Choroid plexus epithelial cell (primary cell): Measurements from ENCODE around the gene RSL1D1.
"Not testable (repeated sequence)": the region's sequence is repeated elsewhere in the genome, so short reads cannot be mapped to it uniquely, and the experiment has no call there.

Experiments
- DNase-seq: peaks from one replicate; pipeline ENCODE4 v3.0.0-alpha.2; 2010; ENCODE audit warnings: low read depth
- H3K4me3 ChIP-seq: 2 replicates; pipeline ENCODE4 v1.5.1; 2011; ENCODE audit warnings: low read depth, mild to moderate bottlenecking, control low read depth, low read length, moderate library complexity
- CTCF ChIP-seq: conservative IDR thresholded peaks from 2 replicates; pipeline ENCODE4 v1.5.1; 2011; ENCODE audit warnings: low read depth, mild to moderate bottlenecking, control low read depth, inconsistent platforms, low read length, moderate library complexity

Gene RSL1D1

GRCh38 chr16:11794447-11794846 is 56.9 kb downstream of the RSL1D1 start:
- no peak overlapping the region for H3K4me3 ChIP-seq
- no peak for TF ChIP-seq CTCF
- DNase-seq, result no peak

GRCh38 chr16:11793840-11794239 is 57.5 kb downstream of the RSL1D1 start:
- H3K4me3 ChIP-seq, result no peak overlapping the region
- TF ChIP-seq CTCF, result no peak
- peak; percentile 56 for DNase-seq

- no peak for TF ChIP-seq CTCF
- no peak overlapping the region for H3K4me3 ChIP-seq
- DNase-seq, result no peak
Measured at GRCh38 chr16:11792410-11793241, 58.7 kb downstream of the RSL1D1 start.

GRCh38 chr16:11791144-11791828 is 60.1 kb downstream of the RSL1D1 start:
- TF ChIP-seq CTCF, result no peak
- H3K4me3 ChIP-seq, result no peak overlapping the region
- no peak for DNase-seq

DNA sequence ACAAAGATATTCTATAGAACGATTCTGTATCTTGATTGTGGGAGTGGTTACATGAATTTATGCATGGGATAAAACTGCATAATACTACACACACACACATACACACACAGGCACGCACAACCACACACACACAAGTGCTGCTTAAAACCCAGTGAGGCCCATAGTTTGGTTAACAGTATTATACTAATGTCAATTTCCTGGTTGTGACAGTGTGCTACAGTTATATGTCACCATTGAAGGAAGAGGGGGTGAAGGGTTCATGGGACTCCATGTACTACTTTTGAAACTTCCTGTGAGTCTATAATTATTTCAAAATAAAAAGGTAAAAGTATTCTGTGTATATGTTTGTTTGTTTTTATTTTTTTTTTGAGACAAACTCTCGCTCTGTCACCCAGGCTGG is 62.4 kb downstream of the RSL1D1 start:
- no peak for TF ChIP-seq CTCF
- no peak for DNase-seq

GRCh38 chr16:11784980-11785599 is 66.3 kb downstream of the RSL1D1 start:
- not testable (repeated sequence) for H3K4me3 ChIP-seq, DNase-seq

More for the DNA sequence above, 62.4 kb downstream of the RSL1D1 start:
- H3K4me3 ChIP-seq, result no peak overlapping the region

DNA sequence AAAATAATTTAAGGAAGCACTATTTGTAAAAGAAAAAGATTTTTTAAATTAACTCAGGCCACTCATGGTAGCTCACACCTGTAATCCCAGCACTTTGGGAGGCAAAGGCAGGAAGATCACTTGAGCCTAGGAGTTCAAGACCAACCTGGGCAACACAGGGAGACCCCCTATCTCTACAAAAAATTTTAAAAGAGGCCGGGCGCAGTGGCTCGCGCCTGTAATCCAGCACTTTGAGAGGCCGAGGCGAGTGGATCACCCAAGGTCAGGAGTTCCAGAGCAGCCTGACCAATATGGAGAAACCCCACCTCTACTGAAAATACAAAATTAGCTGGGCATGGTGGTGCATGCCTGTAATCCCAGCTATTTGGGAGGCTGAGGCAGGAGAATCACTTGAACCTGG is 67.0 kb downstream of the RSL1D1 start:
- H3K4me3 ChIP-seq, DNase-seq: not testable (repeated sequence)

DNA sequence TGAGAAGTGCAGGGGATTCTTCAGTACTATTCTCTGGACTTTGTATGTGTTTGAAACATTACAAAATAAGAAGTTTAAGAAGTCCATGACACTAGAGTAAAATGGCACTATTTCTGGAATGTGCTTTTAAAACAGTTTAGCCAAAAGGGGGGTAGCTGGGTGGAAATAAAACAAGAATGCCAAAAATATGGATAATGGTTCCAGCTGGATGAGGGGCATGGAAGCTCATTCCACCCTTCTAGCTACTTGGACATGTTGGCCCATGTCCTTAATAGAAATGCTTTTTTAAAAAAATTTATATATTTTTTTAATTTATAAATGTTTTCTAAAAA is 67.3 kb downstream of the RSL1D1 start:
- H3K4me3 ChIP-seq, result no peak overlapping the region
- DNase-seq, result no peak
- TF ChIP-seq CTCF, result no peak
